Activated CD4-positive, alpha-beta T cell treated with anti-CD3 and anti-CD28 coated beads, Interleukin-2, amount 10 ng/mL, durations not matched to agents 24 days and 14 days (primary cell): ENCODE measurements around the gene ANO3. TPM values are rescaled to one million over a fixed set of nuclear protein-coding genes. Genes with fewer than 3 reads are reported as not detected.
"Not testable (repeated sequence)": the region's sequence is repeated elsewhere in the genome, so short reads cannot be mapped to it uniquely, and the experiment has no call there.

Source experiments
- DNase-seq: peaks from one replicate; pipeline ENCODE4 v3.0.0; 2022
- H3K27ac Mint-ChIP-seq: one replicate; pipeline ENCODE4 v1.8.0; 2022; ENCODE audit warnings: mild to moderate bottlenecking, mixed read lengths
- H3K27me3 Mint-ChIP-seq: one replicate; pipeline ENCODE4 v1.8.0; 2022; ENCODE audit warnings: mixed read lengths
- H3K36me3 Mint-ChIP-seq: one replicate; pipeline ENCODE4 v1.8.0; 2022; ENCODE audit warnings: low read depth, mild to moderate bottlenecking, mixed read lengths
- H3K4me1 Mint-ChIP-seq: one replicate; pipeline ENCODE4 v1.8.0; 2021; ENCODE audit warnings: mixed read lengths
- H3K4me3 Mint-ChIP-seq: one replicate; pipeline ENCODE4 v1.8.0; 2022; ENCODE audit warnings: mild to moderate bottlenecking, moderate library complexity, mixed read lengths
- H3K9me3 Mint-ChIP-seq: one replicate; pipeline ENCODE4 v1.8.0; 2021; ENCODE audit warnings: mixed read lengths
- intact Hi-C: fragments of 100-400 bp; cut with micrococcal nuclease; formaldehyde crosslinking; loops from one replicate; pipeline ENCODE4 v1.15.1; 2023
- total RNA-seq: library from RNA; stranded (reverse); gene quantifications from 2 replicates; pipeline ENCODE4 v1.2.3, GENCODE V29; 2022

ANO3 gene
- total RNA-seq, 1 donor from 2014 or later: not detected

DNA sequence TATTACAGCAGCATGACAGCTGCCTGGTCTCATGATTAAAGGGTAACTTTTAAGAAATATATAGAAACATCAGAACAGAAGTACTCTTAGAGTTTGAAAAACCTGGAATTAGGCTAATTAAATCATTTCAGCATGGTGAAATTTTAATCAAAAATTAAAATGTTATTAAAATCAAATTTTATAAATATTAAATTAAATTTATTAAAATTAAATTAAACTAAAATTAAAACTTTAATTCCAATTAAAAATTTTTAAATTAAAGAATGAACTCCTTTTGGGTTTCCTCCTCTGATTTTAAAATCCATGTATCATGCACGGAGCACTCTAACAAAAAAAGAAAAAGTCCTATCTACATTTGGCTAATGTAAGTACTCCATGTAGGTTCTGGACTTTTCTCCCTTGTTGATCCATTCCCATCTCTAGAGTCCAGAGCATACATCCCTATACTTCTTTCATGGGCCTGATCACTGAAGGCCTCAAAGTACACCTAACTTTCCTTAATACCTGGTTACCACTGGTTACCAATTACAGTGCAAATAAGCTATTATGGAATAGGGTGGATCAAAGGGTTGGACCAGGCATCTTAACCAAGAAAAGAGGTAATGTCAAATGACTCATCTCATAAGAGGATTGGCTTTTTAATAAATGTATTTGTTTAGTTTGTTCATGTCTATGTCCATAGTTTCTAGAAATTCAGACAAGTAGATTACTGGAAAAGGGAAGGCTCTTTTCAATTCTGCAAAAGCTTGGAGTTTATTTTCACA is 288.5 kb downstream of the ANO3 start:
- DNase-seq: no peak
- Mint-ChIP-seq H3K36me3 (no peaks in the 10 kb centered on the region), H3K9me3 (no peaks in the 10 kb centered on the region), H3K27ac (no peak overlapping the region), H3K4me1 (no peaks in the 10 kb centered on the region), H3K27me3 (no peaks in the 10 kb centered on the region), H3K4me3 (no peak overlapping the region)
- intact Hi-C loops: no loop called here

DNA sequence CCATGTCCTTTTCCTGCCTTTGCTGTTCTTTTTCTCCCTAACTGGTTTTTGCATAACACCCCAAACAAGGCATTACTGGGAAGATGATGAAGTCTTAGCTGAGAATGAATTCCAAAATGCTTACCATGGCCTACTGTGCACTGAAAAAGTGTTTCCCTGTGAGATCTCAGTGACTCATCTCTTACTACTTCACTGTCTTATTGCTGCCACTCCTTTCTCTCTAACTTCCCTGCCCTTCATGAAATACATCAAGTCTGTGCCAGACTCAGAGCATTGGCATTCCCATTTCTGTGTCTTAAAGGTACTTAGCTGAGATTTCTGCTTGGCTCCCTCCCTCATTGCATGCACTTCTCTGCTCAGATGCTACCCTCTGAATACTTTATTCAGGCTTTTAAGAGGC is 289.2 kb downstream of the ANO3 start:
- Mint-ChIP-seq H3K27ac (no peak overlapping the region), H3K36me3 (no peaks in the 10 kb centered on the region), H3K4me3 (no peak overlapping the region), H3K4me1 (no peaks in the 10 kb centered on the region), H3K27me3 (no peaks in the 10 kb centered on the region), H3K9me3 (no peaks in the 10 kb centered on the region)
- intact Hi-C loops: no loop called here
- no peak for DNase-seq

DNA sequence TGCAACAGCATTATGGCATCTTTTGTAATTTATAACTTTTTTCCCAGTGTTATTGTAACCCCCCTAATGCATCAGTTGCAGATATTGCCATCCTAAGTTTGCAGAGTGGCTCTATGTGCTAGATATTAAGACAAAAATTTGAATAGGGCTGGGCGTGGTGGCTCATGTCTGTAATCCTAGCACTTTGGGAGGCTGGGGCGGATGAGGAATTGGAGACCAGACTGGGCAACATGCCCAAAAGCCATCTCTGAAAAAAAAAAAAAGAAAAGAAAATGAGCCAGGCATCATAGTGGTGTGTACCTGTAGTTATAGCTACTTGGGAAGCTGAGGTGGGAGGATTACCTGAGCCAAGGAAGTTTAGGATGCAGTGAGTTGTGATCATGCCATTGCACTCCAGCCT is 290.3 kb downstream of the ANO3 start:
- Mint-ChIP-seq H3K36me3 (no peaks in the 10 kb centered on the region), H3K4me3 (no peak overlapping the region), H3K27me3 (no peaks in the 10 kb centered on the region), H3K27ac (no peak overlapping the region), H3K4me1 (no peaks in the 10 kb centered on the region), H3K9me3 (no peaks in the 10 kb centered on the region)
- intact Hi-C loops: no loop called here
- no peak for DNase-seq

DNA sequence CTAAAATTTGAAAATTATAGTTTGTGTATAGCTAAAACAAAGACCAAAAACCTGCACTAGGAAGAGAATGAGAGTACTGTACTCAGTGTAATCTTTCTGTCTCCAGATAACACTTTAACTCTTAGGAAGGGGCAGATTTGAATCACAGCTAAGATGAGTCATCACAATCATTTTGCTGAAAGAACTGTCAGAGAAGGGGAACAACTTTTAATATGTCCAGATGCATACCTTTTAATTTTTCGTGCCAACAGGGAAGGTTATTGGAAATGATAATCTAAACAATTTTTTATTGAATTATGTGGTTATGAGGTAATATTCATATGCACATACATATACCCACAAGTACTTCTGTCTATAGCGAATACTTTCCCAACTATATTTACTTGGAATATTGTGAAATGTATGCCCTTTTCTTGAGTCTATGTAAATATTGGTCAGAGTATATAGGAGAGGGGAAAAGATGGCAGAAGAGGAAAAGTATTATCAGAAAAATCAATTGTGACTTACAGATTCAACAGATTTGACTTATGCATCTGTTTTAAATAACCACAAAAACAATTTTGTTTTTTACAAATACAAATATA is 291.2 kb downstream of the ANO3 start:
- DNase-seq: no peak
- Mint-ChIP-seq H3K9me3 (no peaks in the 10 kb centered on the region), H3K4me1 (no peaks in the 10 kb centered on the region), H3K27me3 (no peaks in the 10 kb centered on the region), H3K27ac (no peak overlapping the region), H3K4me3 (no peak overlapping the region), H3K36me3 (no peaks in the 10 kb centered on the region)
- intact Hi-C loops: no loop called here

DNA sequence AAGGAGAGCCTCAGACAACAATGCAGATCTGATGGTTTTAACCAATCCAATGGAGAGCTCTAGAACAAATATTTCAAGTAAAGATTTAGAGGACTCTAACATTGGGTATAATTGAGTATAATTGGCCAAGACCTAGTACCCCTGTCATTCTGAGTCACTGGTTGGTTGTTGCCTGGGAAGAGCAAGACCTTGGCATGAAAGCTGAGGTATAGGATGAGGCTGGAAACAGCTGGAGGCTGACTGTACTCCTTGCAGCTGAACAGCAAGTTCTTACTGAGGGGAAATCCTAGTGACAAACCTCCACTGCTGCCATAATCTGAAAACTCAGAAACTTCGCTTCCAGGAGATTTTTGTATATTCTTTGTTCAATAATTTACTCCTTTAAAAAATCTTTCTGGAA is 294.4 kb downstream of the ANO3 start:
- intact Hi-C loops: no loop called here

DNA sequence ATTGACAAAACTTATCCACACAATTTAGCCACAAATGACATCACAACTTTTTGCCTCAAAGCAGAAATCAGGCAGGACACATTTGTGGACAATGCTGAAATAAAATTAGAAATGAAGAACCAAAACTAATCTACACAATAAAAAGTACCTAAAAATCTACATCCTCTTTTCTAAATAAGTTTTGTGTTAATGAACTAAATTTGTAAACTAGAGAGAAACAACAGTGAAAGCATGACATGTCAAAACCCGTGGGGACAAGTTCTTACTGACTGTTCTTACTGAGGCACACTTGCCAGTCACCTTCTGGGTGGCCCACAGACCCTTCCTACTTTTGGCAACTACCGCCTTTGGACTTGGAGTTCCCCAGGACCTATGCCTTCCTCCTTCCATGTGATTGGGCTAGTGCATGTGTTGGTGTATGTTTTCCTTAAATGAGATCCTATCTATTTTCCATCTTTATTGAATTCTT is 300.8 kb downstream of the ANO3 start:
- DNase-seq: no peak
- intact Hi-C loops: no loop called here
- no peaks in the 10 kb centered on the region for H3K9me3 Mint-ChIP-seq
- no peaks in the 10 kb centered on the region for H3K36me3 Mint-ChIP-seq
- H3K27me3 Mint-ChIP-seq: no peaks in the 10 kb centered on the region
- no peaks in the 10 kb centered on the region for H3K4me1 Mint-ChIP-seq
- no peak overlapping the region for H3K27ac Mint-ChIP-seq
- H3K4me3 Mint-ChIP-seq: no peak overlapping the region

More for the DNA sequence above, 294.4 kb downstream of the ANO3 start:
- H3K4me1 Mint-ChIP-seq: no peaks in the 10 kb centered on the region
- H3K27ac Mint-ChIP-seq: no peak overlapping the region
- H3K4me3 Mint-ChIP-seq: no peak overlapping the region
- H3K36me3 Mint-ChIP-seq: no peaks in the 10 kb centered on the region
- no peak for DNase-seq
- no peaks in the 10 kb centered on the region for H3K27me3 Mint-ChIP-seq
- no peaks in the 10 kb centered on the region for H3K9me3 Mint-ChIP-seq

DNA sequence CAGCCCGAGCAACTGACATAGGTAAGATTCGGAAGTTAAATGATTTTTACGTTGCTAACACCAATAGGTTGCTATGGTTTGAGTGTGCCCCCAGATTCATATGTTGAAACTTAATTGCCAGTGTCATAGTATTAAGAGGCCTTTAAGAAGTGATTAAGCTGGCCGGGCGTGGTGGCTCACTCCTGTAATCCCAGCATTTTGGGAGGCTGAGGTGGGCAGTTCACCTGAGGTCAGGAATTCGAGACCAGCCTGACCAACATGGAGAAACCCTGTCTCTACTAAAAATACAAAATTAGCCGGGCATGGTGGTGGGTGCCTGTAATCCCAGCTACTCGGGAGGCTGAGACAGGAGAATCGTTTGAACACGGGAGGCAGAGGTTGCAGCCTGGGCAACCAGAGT is 311.4 kb downstream of the ANO3 start:
- H3K9me3 Mint-ChIP-seq, H3K27me3 Mint-ChIP-seq, H3K4me1 Mint-ChIP-seq, DNase-seq, intact Hi-C loops, H3K36me3 Mint-ChIP-seq, H3K4me3 Mint-ChIP-seq, H3K27ac Mint-ChIP-seq: not testable (repeated sequence)

DNA sequence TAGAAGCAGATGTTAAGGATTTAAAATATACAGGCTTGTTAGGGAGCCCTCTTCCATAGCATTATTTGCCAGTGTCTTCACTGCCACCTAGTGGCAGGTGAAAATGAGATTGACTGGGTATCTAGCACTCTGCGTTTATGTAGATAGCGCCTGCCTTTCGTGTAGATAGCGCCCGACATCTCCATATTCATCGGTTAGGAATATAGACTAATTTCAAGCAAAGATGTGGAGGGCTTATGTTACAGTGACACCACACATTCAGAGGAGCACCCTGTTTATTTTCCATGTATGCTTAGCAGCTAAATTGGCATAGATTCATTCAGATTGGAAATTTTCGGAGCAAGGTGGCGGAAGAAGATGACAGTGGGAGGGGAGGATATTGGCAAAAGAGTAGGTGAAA is 318.0 kb downstream of the ANO3 start:
- Mint-ChIP-seq H3K4me3 (no peak overlapping the region), H3K9me3 (no peaks in the 10 kb centered on the region), H3K27me3 (no peaks in the 10 kb centered on the region), H3K27ac (no peak overlapping the region), H3K4me1 (no peaks in the 10 kb centered on the region), H3K36me3 (no peaks in the 10 kb centered on the region)
- intact Hi-C loops: loop anchor here (2.0 kb wide), 1 partner anchor 353 kb away; no protein-coding TSS in a partner anchor
- DNase-seq: peak; percentile 79

DNA sequence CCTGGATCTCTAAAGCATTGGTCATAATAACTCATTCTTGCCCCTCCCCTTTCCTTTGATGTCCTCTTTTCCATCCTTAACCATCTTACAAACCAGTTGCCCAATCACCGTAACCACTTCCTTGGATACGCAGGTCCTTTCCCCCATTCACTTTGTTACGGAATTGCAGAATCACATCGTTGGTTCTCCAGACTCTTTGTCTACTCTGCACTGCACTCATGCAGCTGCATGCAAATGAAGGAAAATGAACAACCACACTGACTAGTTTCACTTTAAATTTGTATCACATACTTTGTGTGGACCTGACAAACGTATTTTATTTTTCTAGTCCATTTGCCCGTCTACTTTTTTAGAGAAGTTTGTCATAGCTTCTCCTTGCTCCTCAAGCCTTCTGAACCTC is 320.0 kb downstream of the ANO3 start:
- Mint-ChIP-seq H3K4me1 (no peaks in the 10 kb centered on the region), H3K36me3 (no peaks in the 10 kb centered on the region), H3K9me3 (no peaks in the 10 kb centered on the region), H3K27ac (no peak overlapping the region), H3K4me3 (no peak overlapping the region), H3K27me3 (no peaks in the 10 kb centered on the region)
- no peak for DNase-seq
- intact Hi-C loops: no loop called here

DNA sequence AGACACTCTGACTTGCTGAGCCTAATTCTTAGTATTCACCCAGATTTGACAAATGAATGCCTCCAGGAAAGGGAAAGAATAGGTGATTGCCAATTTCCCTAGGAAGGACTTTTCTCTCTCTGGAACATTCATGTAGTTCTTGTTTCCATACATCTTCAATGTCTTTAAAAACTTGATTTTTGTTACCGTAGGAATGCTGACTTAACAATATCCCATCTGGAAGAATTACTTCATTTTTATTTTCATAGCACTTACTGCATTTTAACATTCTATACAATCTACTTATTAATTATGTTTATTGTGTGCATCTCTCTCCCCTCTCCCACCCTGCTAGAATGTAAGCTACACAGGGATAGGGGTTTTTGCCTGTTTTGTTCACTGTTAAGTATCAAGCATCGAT is 323.4 kb downstream of the ANO3 start:
- no peaks in the 10 kb centered on the region for H3K4me1 Mint-ChIP-seq
- no peaks in the 10 kb centered on the region for H3K27me3 Mint-ChIP-seq

DNA sequence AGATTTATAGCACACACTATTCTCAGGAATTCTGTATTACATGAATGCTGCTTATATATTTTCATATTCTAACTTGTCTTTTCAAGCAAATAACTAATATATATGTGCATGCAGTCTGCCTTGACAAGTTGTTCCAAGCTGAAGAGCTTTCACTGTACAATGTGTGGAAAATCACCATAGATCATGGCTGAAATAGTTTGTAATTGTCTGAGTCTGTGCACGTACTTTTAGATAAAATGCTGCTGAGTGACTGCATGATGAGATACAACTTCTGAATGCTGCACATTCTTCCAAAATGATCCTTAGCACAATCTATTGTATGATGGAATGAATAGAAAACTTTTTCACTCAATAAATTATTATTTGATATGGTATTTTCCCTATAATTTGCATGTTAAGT is 331.0 kb downstream of the ANO3 start:
- intact Hi-C loops: no loop called here
- Mint-ChIP-seq H3K36me3 (no peaks in the 10 kb centered on the region), H3K4me3 (no peak overlapping the region), H3K27me3 (no peaks in the 10 kb centered on the region), H3K9me3 (no peaks in the 10 kb centered on the region), H3K4me1 (no peaks in the 10 kb centered on the region), H3K27ac (no peak overlapping the region)
- no peak for DNase-seq

More for the DNA sequence above, 323.4 kb downstream of the ANO3 start:
- Mint-ChIP-seq H3K27ac (no peak overlapping the region), H3K4me3 (no peak overlapping the region), H3K9me3 (no peaks in the 10 kb centered on the region), H3K36me3 (no peaks in the 10 kb centered on the region)
- no peak for DNase-seq
- intact Hi-C loops: no loop called here

DNA sequence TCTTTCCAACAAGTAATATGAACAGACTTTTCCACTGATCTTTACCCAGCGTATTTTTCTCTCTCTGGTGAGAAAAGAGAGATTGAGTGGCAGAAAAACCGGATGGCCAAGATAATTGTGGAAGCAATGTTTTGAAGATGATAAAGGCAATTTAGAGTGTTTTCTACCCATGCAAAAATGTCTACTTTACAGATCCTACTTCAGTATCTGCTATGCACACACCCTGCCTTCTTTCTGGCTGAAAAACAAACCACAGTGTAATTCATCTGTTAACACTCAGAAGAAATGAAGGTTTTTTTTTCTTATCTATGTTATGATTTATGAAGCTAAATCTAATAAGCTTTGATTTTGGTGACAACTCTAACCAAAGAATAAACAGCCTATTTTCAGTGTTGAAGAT is 333.1 kb downstream of the ANO3 start:
- intact Hi-C loops: no loop called here
- Mint-ChIP-seq H3K27ac (no peak overlapping the region), H3K27me3 (no peaks in the 10 kb centered on the region), H3K4me1 (no peaks in the 10 kb centered on the region), H3K9me3 (no peaks in the 10 kb centered on the region), H3K4me3 (no peak overlapping the region), H3K36me3 (no peaks in the 10 kb centered on the region)
- DNase-seq: no peak

DNA sequence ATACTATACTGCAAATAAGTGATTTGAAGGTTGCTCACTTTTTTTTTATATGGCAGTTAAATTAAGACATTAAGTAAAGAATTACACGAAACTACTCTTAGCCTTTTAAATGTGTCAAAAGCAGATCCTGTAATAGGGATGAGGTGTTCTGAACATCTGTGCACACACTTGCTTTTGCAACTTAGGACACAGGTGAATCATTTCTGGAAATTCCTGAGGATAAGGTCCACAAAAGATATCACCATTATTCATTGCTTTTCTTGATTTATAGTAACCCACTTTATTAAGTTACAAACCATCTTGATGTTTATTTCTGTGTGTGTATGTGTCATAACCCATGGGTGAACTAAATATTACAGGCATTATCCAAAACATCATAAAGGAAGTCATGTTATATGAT is 334.0 kb downstream of the ANO3 start:
- no peaks in the 10 kb centered on the region for H3K4me1 Mint-ChIP-seq
- H3K36me3 Mint-ChIP-seq: no peaks in the 10 kb centered on the region
- H3K27ac Mint-ChIP-seq: no peak overlapping the region
- intact Hi-C loops: no loop called here
- no peak overlapping the region for H3K4me3 Mint-ChIP-seq
- no peaks in the 10 kb centered on the region for H3K27me3 Mint-ChIP-seq
- no peak for DNase-seq
- no peaks in the 10 kb centered on the region for H3K9me3 Mint-ChIP-seq

DNA sequence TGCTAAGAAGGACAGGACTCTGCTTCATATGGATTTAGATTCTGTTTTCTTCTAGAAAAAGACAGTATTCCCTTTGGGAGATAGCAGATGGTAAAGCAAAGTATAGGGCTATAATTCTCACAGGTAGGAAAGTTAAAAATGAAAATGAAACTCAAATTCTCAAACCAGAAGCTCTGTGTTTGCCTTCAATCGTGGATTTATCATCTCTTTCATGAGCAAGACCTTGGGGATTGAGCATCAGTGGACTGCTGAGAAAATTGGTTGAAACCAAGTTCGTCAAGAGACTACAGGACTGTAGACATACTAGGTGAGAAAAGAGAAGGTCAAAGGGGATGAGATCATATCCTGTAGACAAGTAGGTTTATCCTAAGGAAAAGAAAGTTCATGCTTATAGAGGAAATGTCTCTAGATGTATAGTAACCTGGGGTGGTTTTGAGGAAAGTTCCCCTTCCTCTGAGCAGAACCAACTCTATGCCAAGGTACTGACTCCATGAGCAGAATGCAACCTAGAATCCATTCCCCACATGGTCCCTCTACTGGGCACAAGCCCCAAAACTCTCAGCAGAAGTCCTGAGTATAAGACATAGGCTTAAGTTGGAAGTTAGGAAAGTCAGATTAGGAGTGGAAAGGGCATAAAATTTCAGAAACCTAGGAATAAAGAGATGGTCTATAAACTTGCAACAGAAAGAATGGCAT is 343.5 kb downstream of the ANO3 start:
- no peak overlapping the region for H3K27ac Mint-ChIP-seq
- H3K4me3 Mint-ChIP-seq: no peak overlapping the region
- H3K36me3 Mint-ChIP-seq: no peaks in the 10 kb centered on the region

More for the DNA sequence above, 343.5 kb downstream of the ANO3 start:
- Mint-ChIP-seq H3K27me3 (no peaks in the 10 kb centered on the region), H3K9me3 (no peaks in the 10 kb centered on the region), H3K4me1 (no peaks in the 10 kb centered on the region)
- no peak for DNase-seq
- intact Hi-C loops: no loop called here
